VCaP (cell line): Measurements from ENCODE around the gene GABBR1.

Experiments used
- H3K27ac ChIP-seq: fragments of 450-650 bp; 2 replicates; pipeline ENCODE4 v1.5.1; 2017
- TF ChIP-seq, protein P1 (sequence below): fragments of 450-650 bp; conservative IDR thresholded peaks from 2 replicates; pipeline ENCODE4 v1.5.1; 2017; ENCODE audit warnings: mild to moderate bottlenecking, moderate library complexity

GABBR1 gene

DNA sequence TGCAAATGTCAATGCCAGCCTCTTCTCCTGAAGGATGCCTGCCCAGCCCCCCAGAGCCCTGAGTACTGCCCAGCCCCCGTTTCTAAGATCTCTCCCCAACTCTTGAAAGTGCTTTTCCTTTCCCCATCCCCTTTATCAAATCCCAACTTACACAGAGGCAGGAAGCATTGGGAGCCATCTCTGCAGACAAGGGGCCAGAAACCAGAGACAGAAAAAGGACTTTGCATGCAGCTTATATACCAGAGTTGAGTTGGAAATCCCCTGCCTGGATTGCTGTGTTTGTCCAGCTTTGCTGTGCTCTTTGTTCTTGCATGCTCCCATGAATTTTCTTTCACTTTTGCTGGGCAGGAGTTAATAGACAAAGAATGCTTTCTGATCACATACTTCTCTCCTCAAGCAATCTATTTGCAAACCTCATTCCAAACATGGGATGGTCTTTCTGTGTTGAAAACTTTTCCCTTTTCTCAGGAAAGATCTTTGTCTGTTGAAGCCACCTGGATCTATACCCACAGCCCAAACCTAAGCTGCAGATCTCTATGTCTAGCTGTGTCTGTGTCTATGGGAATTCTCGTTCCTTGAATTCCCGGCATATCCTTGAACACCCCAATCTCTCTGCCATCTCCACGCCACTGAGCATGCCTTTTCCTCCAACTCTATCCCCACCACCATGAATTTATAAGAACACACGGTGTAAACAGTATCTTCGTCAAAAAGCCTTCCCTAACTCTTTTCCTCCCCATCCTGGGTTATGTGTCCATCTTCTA, 73.3 kb downstream of the GABBR1 start, which contains the start of gene UBD:
TSS of gene UBD (minus strand) at position 209 of the 764 bp plus-strand sequence. CDS start at position 178, 31 bp downstream.
- H3K27ac ChIP-seq: no peak within 1 kb of the TSS
- TF ChIP-seq, protein P1, sequence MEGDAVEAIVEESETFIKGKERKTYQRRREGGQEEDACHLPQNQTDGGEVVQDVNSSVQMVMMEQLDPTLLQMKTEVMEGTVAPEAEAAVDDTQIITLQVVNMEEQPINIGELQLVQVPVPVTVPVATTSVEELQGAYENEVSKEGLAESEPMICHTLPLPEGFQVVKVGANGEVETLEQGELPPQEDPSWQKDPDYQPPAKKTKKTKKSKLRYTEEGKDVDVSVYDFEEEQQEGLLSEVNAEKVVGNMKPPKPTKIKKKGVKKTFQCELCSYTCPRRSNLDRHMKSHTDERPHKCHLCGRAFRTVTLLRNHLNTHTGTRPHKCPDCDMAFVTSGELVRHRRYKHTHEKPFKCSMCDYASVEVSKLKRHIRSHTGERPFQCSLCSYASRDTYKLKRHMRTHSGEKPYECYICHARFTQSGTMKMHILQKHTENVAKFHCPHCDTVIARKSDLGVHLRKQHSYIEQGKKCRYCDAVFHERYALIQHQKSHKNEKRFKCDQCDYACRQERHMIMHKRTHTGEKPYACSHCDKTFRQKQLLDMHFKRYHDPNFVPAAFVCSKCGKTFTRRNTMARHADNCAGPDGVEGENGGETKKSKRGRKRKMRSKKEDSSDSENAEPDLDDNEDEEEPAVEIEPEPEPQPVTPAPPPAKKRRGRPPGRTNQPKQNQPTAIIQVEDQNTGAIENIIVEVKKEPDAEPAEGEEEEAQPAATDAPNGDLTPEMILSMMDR: no peak

DNA sequence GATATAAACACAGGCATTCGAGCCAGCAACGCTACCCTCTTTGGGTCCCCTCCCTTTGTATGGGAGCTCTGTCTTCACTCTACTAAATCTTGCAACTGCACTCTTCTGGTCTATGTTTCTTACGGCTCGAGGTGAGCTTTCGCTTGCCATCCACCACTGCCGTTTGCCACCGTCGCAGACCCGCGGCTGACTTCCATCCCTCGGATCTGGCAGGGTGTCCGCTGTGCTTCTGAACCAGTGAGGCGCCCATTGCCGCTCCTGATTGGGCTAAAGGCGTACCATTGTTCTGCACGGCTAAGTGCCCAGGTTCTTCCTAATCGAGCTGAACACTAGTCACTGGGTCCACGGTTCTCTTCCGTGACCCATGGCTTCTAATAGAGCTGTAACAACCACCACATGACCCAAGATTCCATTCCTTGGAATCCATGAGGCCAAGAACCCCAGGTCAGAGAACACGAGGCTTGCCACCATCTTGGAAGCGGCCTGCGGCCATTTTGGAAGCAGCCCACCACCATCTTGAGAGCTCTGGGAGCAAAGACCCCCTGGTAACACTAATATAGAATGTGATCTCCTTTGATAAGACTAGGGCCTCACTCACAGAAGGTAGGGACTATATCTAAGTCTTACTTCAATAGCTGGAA, 74.4 kb downstream of the GABBR1 start:
- TF ChIP-seq, protein P1: no peak
- H3K27ac ChIP-seq: no peak overlapping the region

GRCh38 chr6:29557320-29557719, 75.7 kb downstream of the GABBR1 start:
- TF ChIP-seq, protein P1: no peak
- H3K27ac ChIP-seq: no peak overlapping the region

DNA sequence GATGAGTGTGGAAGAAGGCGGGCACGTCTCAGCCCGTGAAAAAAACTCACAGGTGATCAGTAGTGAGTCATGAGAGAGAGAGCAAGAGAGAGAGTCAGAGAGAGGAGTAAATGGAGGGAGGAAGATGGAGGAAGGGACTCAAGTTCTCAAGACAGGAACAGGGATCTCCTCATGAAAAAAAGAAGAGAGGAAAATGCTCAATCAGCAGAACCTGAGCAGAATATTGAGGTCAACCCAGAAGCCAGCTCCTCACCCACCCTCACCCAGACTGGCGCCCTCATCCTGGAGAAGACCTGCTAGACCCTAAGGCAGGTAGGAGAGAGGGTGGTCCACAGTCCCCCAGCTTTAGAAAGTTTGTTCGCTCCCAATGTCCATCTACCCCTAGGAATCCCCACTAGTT, 78.2 kb downstream of the GABBR1 start:
- TF ChIP-seq, protein P1: no peak
- no peak overlapping the region for H3K27ac ChIP-seq

DNA sequence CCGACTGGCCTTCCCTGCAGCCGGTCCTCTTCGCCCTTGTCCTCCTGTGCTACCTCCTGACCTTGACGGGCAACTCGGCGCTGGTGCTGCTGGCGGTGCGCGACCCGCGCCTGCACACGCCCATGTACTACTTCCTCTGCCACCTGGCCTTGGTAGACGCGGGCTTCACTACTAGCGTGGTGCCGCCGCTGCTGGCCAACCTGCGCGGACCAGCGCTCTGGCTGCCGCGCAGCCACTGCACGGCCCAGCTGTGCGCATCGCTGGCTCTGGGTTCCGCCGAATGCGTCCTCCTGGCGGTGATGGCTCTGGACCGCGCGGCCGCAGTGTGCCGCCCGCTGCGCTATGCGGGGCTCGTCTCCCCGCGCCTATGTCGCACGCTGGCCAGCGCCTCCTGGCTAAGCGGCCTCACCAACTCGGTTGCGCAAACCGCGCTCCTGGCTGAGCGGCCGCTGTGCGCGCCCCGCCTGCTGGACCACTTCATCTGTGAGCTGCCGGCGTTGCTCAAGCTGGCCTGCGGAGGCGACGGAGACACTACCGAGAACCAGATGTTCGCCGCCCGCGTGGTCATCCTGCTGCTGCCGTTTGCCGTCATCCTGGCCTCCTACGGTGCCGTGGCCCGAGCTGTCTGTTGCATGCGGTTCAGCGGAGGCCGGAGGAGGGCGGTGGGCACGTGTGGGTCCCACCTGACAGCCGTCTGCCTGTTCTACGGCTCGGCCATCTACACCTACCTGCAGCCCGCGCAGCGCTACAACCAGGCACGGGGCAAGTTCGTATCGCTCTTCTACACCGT, 79.5 kb downstream of the GABBR1 start:
- TF ChIP-seq, protein P1: peak; percentile 49
- H3K27ac ChIP-seq: peak overlapping the region; percentile 4; the same call in 1 of the 2 replicates

GRCh38 chr6:29552512-29553051, 80.4 kb downstream of the GABBR1 start:
- TF ChIP-seq, protein P1: no peak
- peak overlapping the region; percentile 4; the same call in 1 of the 2 replicates for H3K27ac ChIP-seq

DNA sequence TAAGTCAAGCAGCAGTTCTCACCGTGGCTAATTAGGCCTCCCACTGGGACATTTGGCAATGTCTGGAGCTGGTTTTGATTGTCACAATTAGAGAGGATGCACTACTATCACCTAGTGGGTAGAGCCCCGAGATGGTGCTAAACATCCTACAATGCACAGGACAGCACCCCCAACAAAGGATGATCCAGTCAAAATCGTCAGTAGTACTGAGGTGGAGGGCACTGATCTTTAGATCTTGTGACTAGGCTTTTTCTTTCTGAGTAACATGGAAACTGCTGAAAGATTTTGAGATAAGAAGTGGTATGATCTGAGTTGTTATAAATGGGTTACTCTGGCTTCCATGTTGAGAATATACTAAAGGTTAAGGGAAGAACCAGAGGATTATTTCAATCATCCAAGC, 85.4 kb downstream of the GABBR1 start:
- no peak overlapping the region for H3K27ac ChIP-seq
- TF ChIP-seq, protein P1: no peak
